T-helper 9 cell (primary cell): ENCODE measurements around the gene TUSC1.
"Not testable (repeated sequence)": the region's sequence is repeated elsewhere in the genome, so short reads cannot be mapped to it uniquely, and the experiment has no call there.

Source experiments
- DNase-seq: peaks from one replicate; pipeline ENCODE4 v3.0.0-alpha.2; 2020
- total RNA-seq, 2 donors: gene quantifications; one replicate each; lab custom pipeline; 2026; lab: John Stamatoyannopoulos, UW

TUSC1 gene
- 0 reads per million in 2 donors for total RNA-seq

GRCh38 chr9:25678147-25678666 is at the start of gene TUSC1:
TUSC1 (minus strand) TSS chr9:25678444; CDS start chr9:25678312, 132 bp downstream.
- DNase-seq = no peak

- no peak for DNase-seq
Observed at GRCh38 chr9:25726871-25727410, 48.7 kb upstream of the TUSC1 start.

GRCh38 chr9:25724424-25724823 is 46.2 kb upstream of the TUSC1 start:
- DNase-seq = no peak

- DNase-seq = no peak
Observed at GRCh38 chr9:25716220-25716872, 38.1 kb upstream of the TUSC1 start.

GRCh38 chr9:25709941-25710340 is 31.7 kb upstream of the TUSC1 start:
- DNase-seq = no peak

GRCh38 chr9:25704800-25705199 is 26.6 kb upstream of the TUSC1 start:
- no peak for DNase-seq

- DNase-seq = no peak
Observed at GRCh38 chr9:25703701-25704357, 25.6 kb upstream of the TUSC1 start.

GRCh38 chr9:25702536-25702935 is 24.3 kb upstream of the TUSC1 start:
- DNase-seq = no peak

GRCh38 chr9:25700899-25701298 is 22.7 kb upstream of the TUSC1 start:
- not testable (repeated sequence) for DNase-seq

GRCh38 chr9:25700430-25700829 is 22.2 kb upstream of the TUSC1 start:
- no peak for DNase-seq

GRCh38 chr9:25691786-25692185 is 13.5 kb upstream of the TUSC1 start:
- DNase-seq = no peak

- DNase-seq = no peak
Observed at GRCh38 chr9:25684321-25684720, 6.1 kb upstream of the TUSC1 start.

GRCh38 chr9:25681266-25681665 is 3.0 kb upstream of the TUSC1 start:
- DNase-seq = no peak

GRCh38 chr9:25678846-25679360 is 659 bp upstream of the TUSC1 start:
- DNase-seq = no peak

GRCh38 chr9:25677301-25678146 is 720 bp downstream of the TUSC1 start:
- no peak for DNase-seq

GRCh38 chr9:25675858-25676257 is 2.4 kb downstream of the TUSC1 start:
- DNase-seq = not testable (repeated sequence)

- DNase-seq = no peak
Observed at GRCh38 chr9:25658571-25658970, 19.7 kb downstream of the TUSC1 start.

- no peak for DNase-seq
Observed at GRCh38 chr9:25654417-25654816, 23.8 kb downstream of the TUSC1 start.

- no peak for DNase-seq
Observed at GRCh38 chr9:25648116-25648515, 30.1 kb downstream of the TUSC1 start.

GRCh38 chr9:25636026-25636425 is 42.2 kb downstream of the TUSC1 start:
- DNase-seq = no peak

GRCh38 chr9:25629231-25629630 is 49.0 kb downstream of the TUSC1 start:
- DNase-seq = no peak
